ENCODE measurements around the gene SCN9A. TPM values are rescaled to one million over a fixed set of nuclear protein-coding genes. Genes with fewer than 3 reads are reported as not detected.

The SCN9A gene
- total and polyA plus RNA-seq, 2 donors (not counting 1 experiment from before 2014, with no cell fraction given), result 64.2 to 105 TPM

DNA sequence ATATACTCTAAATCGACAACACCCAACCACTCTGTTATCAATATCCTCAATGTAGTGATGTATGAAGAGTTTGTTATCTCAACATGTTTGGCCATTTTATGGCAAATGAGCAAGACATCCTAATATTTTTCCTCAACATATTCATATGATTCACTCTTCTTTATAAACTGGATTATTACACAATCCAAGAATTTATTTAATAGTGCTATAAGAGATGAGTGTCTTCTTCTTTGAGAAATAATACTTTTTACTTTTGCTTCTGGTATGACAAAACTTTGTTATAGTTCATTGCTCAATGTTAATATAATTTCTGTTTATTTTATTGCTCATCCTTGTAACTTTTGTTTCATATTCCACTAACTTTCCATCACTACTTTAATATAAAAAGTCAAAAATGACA, 44.3 kb downstream of the SCN9A start:
- peaks cover 4% of the 10 kb centered on the region for H3K79me2 ChIP-seq (ENCODE audit: control insufficient read depth, insufficient read depth, low read length)
- H3K9ac ChIP-seq (ENCODE audit: insufficient read depth, low read length), result no peak overlapping the region
- H4K20me1 ChIP-seq (ENCODE audit: control insufficient read depth, extremely low read depth, insufficient read depth, low read length), result no peaks in the 10 kb centered on the region
- no peaks in the 10 kb centered on the region for H3K9me3 ChIP-seq (ENCODE audit: control insufficient read depth, insufficient read depth, low read depth, low read length)
- H3K36me3 ChIP-seq (ENCODE audit: control insufficient read depth, insufficient read depth, low read length), result no peaks in the 10 kb centered on the region
- H2AFZ ChIP-seq (ENCODE audit: low read length), result no peak overlapping the region
- peaks cover 6% of the 10 kb centered on the region for H3K4me1 ChIP-seq (ENCODE audit: control insufficient read depth, extremely low read depth, insufficient read depth, low read length)
- no peak overlapping the region for H3K27ac ChIP-seq (ENCODE audit: insufficient read depth, low read length)
- H3K4me3 ChIP-seq (replicated peaks in 1 of 4; ENCODE audit: control extremely low read depth in 1 of 4, insufficient read depth in 1 of 4, low read depth in 3 of 4, low read length in 4 of 4), result no peak overlapping the region
- TF ChIP-seq CTCF (conservative IDR thresholded peaks at IDR 0.05 in 1 of 2, IDR thresholded peaks at IDR 0.05 in 1 of 2; ENCODE audit: low read depth in 1 of 2, low read length in 2 of 2) (no peak), EZH2 (IDR thresholded peaks at IDR 0.05; ENCODE audit: low read length, missing control alignments) (no peak)
- DNase-seq (ENCODE audit: low read depth in 2 of 2), result no peak
- no peak overlapping the region for H3K4me2 ChIP-seq (ENCODE audit: extremely low read depth, insufficient read depth, low read length)
- H3K27me3 ChIP-seq (ENCODE audit: control insufficient read depth, insufficient read depth, low read length), result no peaks in the 10 kb centered on the region

DNA sequence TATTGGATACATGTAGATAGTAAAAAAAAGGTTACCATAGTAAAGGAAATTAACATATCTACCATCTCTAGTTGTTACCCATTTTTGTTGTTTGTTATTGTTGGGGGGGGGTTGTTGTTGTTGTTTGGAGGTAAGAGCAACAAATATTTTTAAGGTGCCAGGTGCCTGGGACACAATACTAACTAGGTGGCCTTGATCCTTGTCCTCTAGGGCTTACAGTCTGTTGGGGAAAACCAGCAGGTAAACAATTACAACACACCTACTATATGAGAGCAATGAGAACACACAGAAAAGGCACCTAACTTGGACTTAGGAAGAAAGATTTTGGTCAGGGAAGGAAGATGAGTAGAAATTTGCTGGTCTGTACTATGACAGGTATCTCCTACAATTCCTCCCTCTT, 46.3 kb downstream of the SCN9A start:
- peaks cover 4% of the 10 kb centered on the region for H3K4me1 ChIP-seq (ENCODE audit: control insufficient read depth, extremely low read depth, insufficient read depth, low read length)
- no peaks in the 10 kb centered on the region for H3K9me3 ChIP-seq (ENCODE audit: control insufficient read depth, insufficient read depth, low read depth, low read length)
- no peak overlapping the region for H3K4me3 ChIP-seq (replicated peaks in 1 of 4; ENCODE audit: control extremely low read depth in 1 of 4, insufficient read depth in 1 of 4, low read depth in 3 of 4, low read length in 4 of 4)
- DNase-seq (ENCODE audit: low read depth in 2 of 2), result no peak
- no peaks in the 10 kb centered on the region for H3K27me3 ChIP-seq (ENCODE audit: control insufficient read depth, insufficient read depth, low read length)
- no peaks in the 10 kb centered on the region for H3K36me3 ChIP-seq (ENCODE audit: control insufficient read depth, insufficient read depth, low read length)
- TF ChIP-seq CTCF (conservative IDR thresholded peaks at IDR 0.05 in 1 of 2, IDR thresholded peaks at IDR 0.05 in 1 of 2; ENCODE audit: low read depth in 1 of 2, low read length in 2 of 2) (no peak), EZH2 (IDR thresholded peaks at IDR 0.05; ENCODE audit: low read length, missing control alignments) (no peak)
- H3K27ac ChIP-seq (ENCODE audit: insufficient read depth, low read length), result no peak overlapping the region
- H3K4me2 ChIP-seq (ENCODE audit: extremely low read depth, insufficient read depth, low read length), result no peak overlapping the region
- no peaks in the 10 kb centered on the region for H4K20me1 ChIP-seq (ENCODE audit: control insufficient read depth, extremely low read depth, insufficient read depth, low read length)
- H3K79me2 ChIP-seq (ENCODE audit: control insufficient read depth, insufficient read depth, low read length), result peaks cover 2% of the 10 kb centered on the region
- no peak overlapping the region for H2AFZ ChIP-seq (ENCODE audit: low read length)
- no peak overlapping the region for H3K9ac ChIP-seq (ENCODE audit: insufficient read depth, low read length)

- Histone ChIP-seq H3K4me3 (replicated peaks in 1 of 4; ENCODE audit: control extremely low read depth in 1 of 4, insufficient read depth in 1 of 4, low read depth in 3 of 4, low read length in 4 of 4) (no peak overlapping the region), H4K20me1 (ENCODE audit: control insufficient read depth, extremely low read depth, insufficient read depth, low read length) (no peaks in the 10 kb centered on the region), H3K79me2 (ENCODE audit: control insufficient read depth, insufficient read depth, low read length) (no peaks in the 10 kb centered on the region), H3K9ac (ENCODE audit: insufficient read depth, low read length) (no peak overlapping the region), H3K27me3 (ENCODE audit: control insufficient read depth, insufficient read depth, low read length) (no peaks in the 10 kb centered on the region), H2AFZ (ENCODE audit: low read length) (no peak overlapping the region), H3K9me3 (ENCODE audit: control insufficient read depth, insufficient read depth, low read depth, low read length) (no peaks in the 10 kb centered on the region), H3K4me2 (ENCODE audit: extremely low read depth, insufficient read depth, low read length) (no peak overlapping the region), H3K27ac (ENCODE audit: insufficient read depth, low read length) (no peak overlapping the region), H3K4me1 (ENCODE audit: control insufficient read depth, extremely low read depth, insufficient read depth, low read length) (peaks cover 2% of the 10 kb centered on the region), H3K36me3 (ENCODE audit: control insufficient read depth, insufficient read depth, low read length) (no peaks in the 10 kb centered on the region)
- no peak for DNase-seq (ENCODE audit: low read depth in 2 of 2)
- TF ChIP-seq CTCF (conservative IDR thresholded peaks at IDR 0.05 in 1 of 2, IDR thresholded peaks at IDR 0.05 in 1 of 2; ENCODE audit: low read depth in 1 of 2, low read length in 2 of 2) (no peak), EZH2 (IDR thresholded peaks at IDR 0.05; ENCODE audit: low read length, missing control alignments) (no peak)
Measured at GRCh38 chr2:166328147-166328546, 47.6 kb downstream of the SCN9A start.

All from fibroblast of lung (primary cell).